Prostate gland (tissue), 2 donors: ENCODE results near the gene MYL7. TPM values are rescaled to one million over a fixed set of nuclear protein-coding genes. Genes with fewer than 3 reads are reported as not detected.

Experiments used
- DNase-seq: peaks from one replicate; pipeline ENCODE4 v3.0.0-alpha.2; 2019; ENCODE audit warnings: low spot score
- H3K27ac ChIP-seq, 2 donors: fragments of 200-600 bp; sonication (generic); 2 replicates each; pipeline ENCODE4 v1.5.1; 2017 to 2019
- H3K27me3 ChIP-seq: fragments of 200-600 bp; sonication (generic); replicated peaks from 2 replicates; pipeline ENCODE4 v1.5.1; 2019; ENCODE audit not compliant: insufficient read depth
- H3K36me3 ChIP-seq, 2 donors: fragments of 200-600 bp; sonication (generic); 1 replicate in 1 of 2; 2 replicates in 1 of 2; pipeline versions ENCODE4 v1.5.1 to v1.8.1; 2017 to 2019
- H3K4me1 ChIP-seq: fragments of 200-600 bp; sonication (generic); replicated peaks from 2 replicates; pipeline ENCODE4 v1.5.1; 2019
- H3K4me3 ChIP-seq, 2 donors: fragments of 200-600 bp; sonication (generic); 2 replicates each; pipeline ENCODE4 v1.5.1; 2017 to 2019
- H3K9me3 ChIP-seq: fragments of 200-600 bp; sonication (generic); 2 replicates; pipeline ENCODE4 v1.5.1; 2017
- CTCF ChIP-seq, 4 experiments: fragments of 200-600 bp in 2 of 4; fragments of 450-650 bp in 2 of 4; sonication (generic) in 2 of 4; IDR thresholded peaks; 1 replicate in 3 of 4; 2 replicates in 1 of 4; pipeline ENCODE4 v1.5.1; 2016 to 2019; ENCODE audit warnings: antibody characterized with exemption in 4 of 4, mild to moderate bottlenecking in 2 of 4, moderate library complexity in 2 of 4
- POLR2A ChIP-seq: fragments of 450-650 bp; IDR thresholded peaks from one replicate; pipeline ENCODE4 v1.6.1; 2016; ENCODE audit warnings: antibody characterized with exemption, mild to moderate bottlenecking
- POLR2AphosphoS5 ChIP-seq: sonication (generic); formaldehyde crosslinking; IDR thresholded peaks from one replicate; pipeline ENCODE4 v1.6.1; 2017; ENCODE audit warnings: antibody characterized with exemption
- WGBS: methylation state at CpG from one replicate; pipeline ENCODE4 v1.1.5; 2018; 5-methylcytosine and 5-hydroxymethylcytosine counted together
- intact Hi-C: fragments of 100-400 bp; cut with DNase I; formaldehyde crosslinking; loops from one replicate; pipeline ENCODE4 v1.14.2; 2022
- total RNA-seq, 2 donors: library from RNA; depleted of rRNA; stranded (reverse); fragments of >200 nt; gene quantifications; one replicate each; pipeline ENCODE4 v1.1.0, GENCODE V29; 2016

The MYL7 gene
- total RNA-seq, 2 donors from 2014 or later, result not detected

- DNase-seq, result no peak
- Histone ChIP-seq H3K4me3 (no peak overlapping the region), H3K9me3 (no peaks in the 10 kb centered on the region), H3K27me3 (no peaks in the 10 kb centered on the region), H3K27ac (no peak overlapping the region), H3K4me1 (no peaks in the 10 kb centered on the region), H3K36me3 (no peaks in the 10 kb centered on the region)
- intact Hi-C loops, result no loop called here
- TF ChIP-seq CTCF (IDR thresholded peaks at IDR 0.05) (no peak), POLR2A (no peak), POLR2AphosphoS5 (no peak)
- 72% methylated on average over 16 of the region's 22 CpGs for WGBS
Observed at GRCh38 chr7:44152971-44153947, 12.1 kb upstream of the MYL7 start.

DNA sequence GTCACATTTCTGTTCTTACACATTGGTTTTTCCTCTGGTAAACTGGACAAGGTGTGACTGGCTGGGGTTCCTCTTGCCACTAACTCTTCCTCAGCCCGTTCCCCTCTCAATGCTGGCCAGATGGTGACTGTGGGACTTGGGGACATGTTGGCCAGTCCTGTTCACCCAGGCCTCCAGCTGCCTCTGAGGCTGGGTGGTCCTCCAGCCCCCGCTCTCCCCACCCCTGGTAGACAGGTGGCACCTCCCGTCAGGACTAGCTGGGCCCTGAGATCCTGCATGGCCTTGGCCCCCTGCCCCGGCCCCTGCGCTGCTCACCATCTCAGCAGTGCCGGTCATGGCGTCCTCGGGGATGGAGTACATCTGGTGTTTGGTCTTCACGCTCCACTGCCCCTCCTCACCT, 10.8 kb upstream of the MYL7 start:
- Histone ChIP-seq H3K4me3 (no peak overlapping the region), H3K9me3 (no peaks in the 10 kb centered on the region), H3K36me3 (no peaks in the 10 kb centered on the region), H3K27ac (no peak overlapping the region), H3K4me1 (no peaks in the 10 kb centered on the region), H3K27me3 (no peaks in the 10 kb centered on the region)
- intact Hi-C loops, result no loop called here
- DNase-seq, result no peak
- no peak for TF ChIP-seq CTCF (IDR thresholded peaks at IDR 0.05)
- no peak for TF ChIP-seq POLR2A
- WGBS, result 93% methylated on average over 9 of the region's 9 CpGs

DNA sequence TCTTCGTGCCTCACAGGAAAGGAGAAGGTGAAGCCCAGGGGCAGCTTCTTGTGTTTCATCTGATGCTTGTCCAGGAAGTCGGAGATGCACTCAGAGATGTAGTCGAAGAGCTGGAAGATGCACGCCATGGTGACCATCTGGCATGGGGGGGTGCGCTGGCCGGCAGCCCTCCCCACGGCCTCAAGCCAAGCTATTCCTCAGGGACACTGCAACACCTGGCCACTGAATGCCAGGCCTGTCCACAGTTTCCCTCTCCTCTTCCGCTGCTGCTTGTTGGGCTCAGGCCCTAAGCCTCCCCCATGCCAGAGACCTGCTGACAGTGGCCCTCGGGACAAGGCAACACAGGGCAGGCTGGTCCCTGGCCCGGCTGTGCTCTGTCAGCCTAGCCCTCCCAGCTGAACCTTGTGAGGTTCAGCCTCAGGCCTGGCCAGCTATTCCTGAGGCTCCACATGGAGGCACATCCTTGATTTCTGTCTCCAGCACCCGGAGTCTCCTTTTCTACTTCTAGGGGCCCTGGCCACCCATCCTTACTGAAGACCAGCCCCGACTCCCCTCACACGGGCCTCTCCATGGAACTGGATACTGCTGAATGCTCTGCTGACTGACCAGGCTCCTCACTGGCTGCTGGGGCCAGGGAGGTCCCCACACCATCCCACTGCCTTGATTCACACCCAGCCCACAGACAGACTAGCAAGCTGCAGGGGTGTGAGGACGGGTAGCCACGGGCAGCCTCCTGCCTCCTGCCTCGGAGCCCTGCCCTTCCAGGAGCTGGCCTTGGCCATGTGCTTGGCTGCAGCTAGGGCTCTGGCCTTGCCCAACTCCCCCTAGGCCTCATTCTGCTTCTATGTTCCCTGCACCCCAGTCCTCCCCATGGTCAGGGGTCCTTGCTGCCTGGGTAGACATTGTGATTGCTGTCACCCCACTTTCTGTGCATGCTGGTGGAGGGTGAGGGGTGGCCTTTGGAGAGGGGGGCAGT, 10.1 kb upstream of the MYL7 start:
- Histone ChIP-seq H3K27ac (no peak overlapping the region), H3K4me1 (no peaks in the 10 kb centered on the region), H3K27me3 (no peaks in the 10 kb centered on the region), H3K36me3 (no peaks in the 10 kb centered on the region), H3K4me3 (no peak overlapping the region), H3K9me3 (no peaks in the 10 kb centered on the region)
- intact Hi-C loops, result no loop called here
- TF ChIP-seq POLR2A, result no peak
- TF ChIP-seq POLR2AphosphoS5, result no peak
- no peak for TF ChIP-seq CTCF (IDR thresholded peaks at IDR 0.05)
- 80% methylated on average over 16 of the region's 16 CpGs for WGBS
- DNase-seq, result no peak

DNA sequence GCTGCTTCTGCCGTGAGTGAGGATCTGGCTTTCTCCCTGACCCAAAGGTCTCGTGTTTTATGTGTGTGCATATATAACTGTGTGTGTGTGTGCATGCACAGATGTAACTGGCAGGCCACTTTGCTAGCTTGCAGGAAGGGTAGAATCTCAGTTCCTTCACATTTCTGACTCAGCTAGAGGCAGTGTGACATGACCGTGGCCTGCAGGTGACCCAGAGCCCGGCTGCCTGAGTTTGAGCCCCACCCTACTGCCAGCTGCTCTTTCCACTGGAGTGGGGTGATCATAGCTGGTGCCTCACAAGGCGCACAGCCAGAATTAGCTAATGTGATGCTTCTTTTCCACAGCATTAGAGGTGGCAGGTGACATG, 9.3 kb upstream of the MYL7 start:
- 66% methylated on average over 5 of the region's 5 CpGs for WGBS

More for the DNA sequence above, 9.3 kb upstream of the MYL7 start:
- no peak overlapping the region for H3K4me3 ChIP-seq
- H3K4me1 ChIP-seq, result no peaks in the 10 kb centered on the region
- no peaks in the 10 kb centered on the region for H3K9me3 ChIP-seq
- H3K27ac ChIP-seq, result no peak overlapping the region
- no peaks in the 10 kb centered on the region for H3K36me3 ChIP-seq
- DNase-seq, result no peak
- H3K27me3 ChIP-seq, result no peaks in the 10 kb centered on the region
- intact Hi-C loops, result no loop called here
- TF ChIP-seq POLR2AphosphoS5 (no peak), CTCF (IDR thresholded peaks at IDR 0.05) (no peak), POLR2A (no peak)
